GM18507 (cell line): Measurements from ENCODE around the gene TMUB1.
A peak's percentile ranks its signal among the peaks of the same experiment; 100 is the strongest.

ENCODE experiments used
- DNase-seq: peaks from one replicate; pipeline ENCODE4 v3.0.0; 2011; ENCODE audit warnings: low read depth; ENCODE audit not compliant: insufficient read length; ENCODE audit errors: extremely low spot score
- FAIRE-seq: peaks from 2 replicates; lab custom pipeline; 2011; peaks lifted over from hg19 to GRCh38; lab: Jason Lieb, UNC

The TMUB1 gene

DNA sequence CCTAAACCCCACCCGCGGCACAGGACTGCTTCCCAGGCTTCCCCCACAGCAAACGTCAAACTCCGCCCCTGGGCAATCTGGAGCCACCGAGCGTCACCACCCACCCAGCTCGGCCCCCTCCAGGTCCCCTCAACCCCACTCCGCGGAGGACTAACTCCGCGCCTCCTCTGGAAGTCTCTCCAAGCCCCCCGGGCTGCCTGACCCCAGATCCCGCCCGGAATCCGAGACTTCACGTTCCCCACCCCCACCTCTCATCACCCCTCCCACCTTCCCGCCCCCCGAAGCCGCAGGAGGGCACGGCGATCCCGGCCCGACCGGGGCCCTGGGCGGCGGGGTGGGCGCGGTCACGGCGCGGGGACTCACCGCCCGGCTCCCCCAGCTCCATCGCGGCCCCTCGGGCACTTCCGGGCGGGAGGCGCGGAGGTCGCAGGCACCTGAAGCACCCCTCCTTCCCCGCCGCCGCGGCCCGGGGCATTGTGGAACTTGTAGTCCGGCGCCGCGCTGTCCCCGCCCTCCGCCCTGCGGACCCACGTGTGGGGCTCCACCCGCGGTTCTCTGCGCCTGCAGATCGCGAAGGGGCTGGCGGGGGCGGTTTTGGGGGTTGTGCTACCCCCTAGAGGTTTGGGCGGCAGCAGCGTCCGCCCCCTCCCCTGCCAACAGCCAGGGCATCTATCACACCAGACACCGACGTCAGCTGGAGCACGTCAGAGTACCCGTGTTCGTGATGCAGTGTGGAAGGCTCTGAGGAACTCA lies at the start of gene TMUB1:
Gene TMUB1, minus strand, starts transcription at position 423 of the 753 bp plus-strand sequence. CDS start 930 bp downstream, outside the sequence.
- FAIRE-seq (peak; percentile 46), DNase-seq (peak; percentile 58)

- FAIRE-seq, result no peak
- DNase-seq, result no peak
Measured at GRCh38 chr7:151132461-151133205, 49.3 kb upstream of the TMUB1 start.

DNA sequence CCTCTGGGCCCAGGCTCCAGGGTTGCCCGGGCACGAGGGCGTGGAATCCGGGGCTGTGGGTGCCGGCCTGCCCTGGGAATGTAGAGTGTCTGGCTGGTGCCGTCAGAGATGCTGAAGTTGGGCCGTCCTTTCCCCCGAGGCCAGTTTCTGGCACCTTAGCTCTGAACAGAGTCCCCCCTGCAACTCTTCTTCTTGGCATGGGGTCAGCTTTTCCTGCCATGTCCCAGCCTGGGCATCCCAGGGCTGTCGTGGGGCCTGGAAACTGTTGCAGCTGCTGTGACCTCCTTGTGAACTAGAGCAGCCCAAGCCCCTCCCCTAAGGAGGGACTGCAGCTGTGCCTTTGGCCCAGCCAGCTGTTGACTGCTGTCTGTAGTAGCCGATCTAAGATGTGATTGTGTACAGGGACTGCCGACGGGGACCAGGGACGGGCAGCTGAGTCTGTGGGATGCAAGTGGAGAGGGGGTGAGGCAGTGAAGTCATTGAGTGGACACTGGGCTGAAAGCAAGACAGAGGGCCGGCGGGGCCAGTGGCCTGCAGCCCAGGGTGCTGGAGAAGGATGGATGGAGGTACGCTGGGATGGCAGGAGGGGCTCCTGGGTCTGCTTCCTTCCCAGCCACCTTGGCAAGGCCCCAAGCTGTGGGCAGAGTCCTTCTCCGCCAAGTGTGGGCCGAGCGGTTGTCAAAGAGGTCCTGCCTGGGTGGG lies 48.5 kb upstream of the TMUB1 start:
- FAIRE-seq (no peak), DNase-seq (no peak)

- FAIRE-seq (no peak), DNase-seq (no peak)
Measured at GRCh38 chr7:151131224-151131591, 47.9 kb upstream of the TMUB1 start.

DNA sequence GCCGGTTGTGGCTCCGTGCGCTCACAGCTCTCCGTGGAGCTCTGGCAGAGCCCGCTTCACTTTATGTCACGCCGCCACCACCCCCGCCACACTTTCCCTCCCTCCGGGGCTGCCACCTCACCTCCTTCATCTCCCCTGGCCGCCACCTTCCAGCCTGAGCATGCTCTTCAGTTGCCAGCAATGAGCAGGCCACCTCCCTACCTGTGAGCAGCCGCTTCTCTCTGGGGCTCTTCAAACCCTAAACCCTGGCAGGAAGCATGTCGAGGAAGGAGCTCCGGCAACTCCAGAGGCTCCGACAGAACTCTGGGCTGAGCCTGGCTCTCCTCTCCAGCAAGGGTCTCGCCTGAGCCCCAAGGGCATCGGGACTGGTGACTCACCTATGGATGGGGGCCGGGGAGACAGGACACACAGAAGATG lies 47.5 kb upstream of the TMUB1 start:
- DNase-seq (no peak), FAIRE-seq (no peak)

DNA sequence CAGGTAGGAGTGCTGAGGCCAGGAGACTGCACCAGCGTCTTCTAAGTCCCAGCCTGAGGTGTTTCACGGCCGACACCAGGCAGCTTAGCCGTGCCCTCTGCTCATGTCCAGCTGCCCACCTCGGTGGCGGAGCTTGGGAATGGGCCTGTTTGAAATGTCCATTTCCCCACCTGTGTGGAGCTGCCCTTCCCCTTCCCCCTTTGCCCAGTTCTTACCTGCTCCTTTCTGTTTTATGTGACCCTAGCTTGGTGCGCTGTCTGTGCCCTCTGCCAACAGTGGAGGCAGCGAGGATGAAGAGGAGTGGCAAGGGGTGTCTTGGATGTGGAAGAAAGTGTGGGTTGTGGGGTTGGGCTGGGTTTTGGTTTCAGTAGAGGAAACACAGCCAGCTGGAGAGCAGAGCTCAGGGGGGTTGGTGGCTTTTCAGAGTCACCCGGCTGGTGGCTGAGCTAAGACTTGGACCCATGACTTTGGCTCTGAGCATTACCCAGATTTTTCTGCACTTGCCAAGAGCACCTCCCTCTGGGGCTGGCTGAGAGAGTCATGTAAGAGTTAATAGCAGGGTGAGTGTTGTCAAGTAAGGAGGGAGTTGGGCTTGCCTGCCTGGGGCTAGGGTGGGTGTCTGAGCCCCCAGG lies 46.8 kb upstream of the TMUB1 start:
- DNase-seq (no peak), FAIRE-seq (no peak)

DNA sequence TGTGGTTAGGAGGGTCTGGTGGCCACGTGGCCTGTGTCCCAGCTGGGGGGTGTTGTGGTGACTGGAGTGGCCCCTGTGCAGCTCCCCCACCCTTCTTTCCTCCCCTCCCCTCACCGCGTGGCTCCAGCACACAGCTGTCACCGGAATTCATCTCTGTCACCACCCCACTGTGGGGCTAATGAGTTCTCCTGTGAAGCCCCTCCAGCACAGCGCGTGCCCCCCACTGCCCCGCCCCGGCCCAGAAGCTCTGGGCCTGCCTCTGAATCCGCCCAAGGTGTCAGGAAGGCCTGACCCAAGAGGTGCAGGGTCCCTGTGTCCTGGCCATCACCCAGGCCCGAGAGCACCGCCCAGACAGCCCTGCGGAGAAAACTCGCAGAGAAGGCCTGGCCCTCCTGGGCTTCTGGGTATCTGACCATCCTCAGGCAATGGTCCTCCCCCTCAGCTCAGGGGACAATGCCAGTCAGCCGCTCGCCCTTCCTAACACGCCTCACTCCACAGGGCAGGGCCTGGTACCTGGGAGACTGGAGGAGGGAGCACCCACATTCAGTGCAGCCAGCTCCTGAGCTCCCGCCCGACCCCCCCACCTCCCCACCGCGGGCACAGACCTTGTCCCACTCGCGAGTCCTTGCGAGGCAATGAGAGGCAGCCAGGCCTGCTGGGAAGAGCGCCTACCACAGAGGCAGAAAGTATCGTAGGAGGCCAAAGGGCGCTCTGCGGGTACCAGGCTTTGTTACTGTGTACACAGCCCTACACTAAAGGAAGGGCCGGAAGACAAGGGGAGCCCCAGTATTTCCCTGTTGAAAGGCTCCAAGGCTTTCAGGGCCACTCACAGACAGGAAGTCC lies 46.0 kb upstream of the TMUB1 start:
- FAIRE-seq (no peak), DNase-seq (no peak)

DNA sequence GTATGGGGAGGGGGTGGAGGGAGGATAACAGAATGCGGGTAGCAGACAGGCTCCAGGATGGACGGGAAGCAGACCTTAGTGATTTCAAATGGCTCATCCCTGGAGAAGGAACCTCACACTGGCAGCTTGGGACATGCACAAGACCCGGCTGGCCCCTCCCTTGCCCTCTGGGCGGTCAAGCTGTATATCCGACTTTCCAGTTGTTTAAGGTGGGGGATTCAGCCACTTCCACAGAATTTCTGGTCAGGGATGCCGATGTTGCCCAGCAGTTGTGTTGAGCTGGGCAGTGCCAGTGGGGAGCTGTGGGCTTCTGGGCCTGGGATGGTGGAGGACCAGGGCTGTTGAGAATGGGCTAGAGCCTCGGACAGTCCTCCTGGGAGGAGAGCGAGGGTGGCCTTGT lies 45.4 kb upstream of the TMUB1 start:
- DNase-seq, result no peak
- FAIRE-seq, result no peak

DNA sequence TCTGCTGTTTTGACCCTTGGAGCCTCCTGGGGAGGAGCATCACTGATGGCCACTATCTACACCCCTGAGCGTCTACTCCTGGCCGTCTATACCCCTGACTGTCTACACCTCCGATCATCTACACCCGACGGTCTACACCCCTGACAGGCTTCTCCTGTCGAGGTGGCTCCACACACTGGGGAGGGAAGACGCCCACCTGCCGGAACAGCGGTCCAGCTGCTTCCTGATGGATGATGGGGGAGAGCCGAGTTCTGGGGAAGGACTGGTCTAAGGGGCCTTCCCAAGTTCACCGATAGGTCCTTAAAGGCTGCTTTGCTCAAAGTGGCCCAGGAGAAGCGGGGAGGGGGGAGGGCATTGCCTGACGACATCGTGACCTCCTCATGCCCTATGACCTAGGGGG lies 44.9 kb upstream of the TMUB1 start:
- FAIRE-seq (no peak), DNase-seq (no peak)

GRCh38 chr7:151126491-151127137 lies 43.3 kb upstream of the TMUB1 start:
- DNase-seq, result no peak
- no peak for FAIRE-seq

GRCh38 chr7:151125846-151126481 lies 42.7 kb upstream of the TMUB1 start:
- FAIRE-seq (no peak), DNase-seq (no peak)

GRCh38 chr7:151125470-151125845 lies 42.2 kb upstream of the TMUB1 start:
- DNase-seq (no peak), FAIRE-seq (no peak)

GRCh38 chr7:151124899-151125399 lies 41.7 kb upstream of the TMUB1 start:
- no peak for DNase-seq
- FAIRE-seq, result no peak

GRCh38 chr7:151124481-151124880 lies 41.2 kb upstream of the TMUB1 start:
- no peak for FAIRE-seq
- no peak for DNase-seq

DNA sequence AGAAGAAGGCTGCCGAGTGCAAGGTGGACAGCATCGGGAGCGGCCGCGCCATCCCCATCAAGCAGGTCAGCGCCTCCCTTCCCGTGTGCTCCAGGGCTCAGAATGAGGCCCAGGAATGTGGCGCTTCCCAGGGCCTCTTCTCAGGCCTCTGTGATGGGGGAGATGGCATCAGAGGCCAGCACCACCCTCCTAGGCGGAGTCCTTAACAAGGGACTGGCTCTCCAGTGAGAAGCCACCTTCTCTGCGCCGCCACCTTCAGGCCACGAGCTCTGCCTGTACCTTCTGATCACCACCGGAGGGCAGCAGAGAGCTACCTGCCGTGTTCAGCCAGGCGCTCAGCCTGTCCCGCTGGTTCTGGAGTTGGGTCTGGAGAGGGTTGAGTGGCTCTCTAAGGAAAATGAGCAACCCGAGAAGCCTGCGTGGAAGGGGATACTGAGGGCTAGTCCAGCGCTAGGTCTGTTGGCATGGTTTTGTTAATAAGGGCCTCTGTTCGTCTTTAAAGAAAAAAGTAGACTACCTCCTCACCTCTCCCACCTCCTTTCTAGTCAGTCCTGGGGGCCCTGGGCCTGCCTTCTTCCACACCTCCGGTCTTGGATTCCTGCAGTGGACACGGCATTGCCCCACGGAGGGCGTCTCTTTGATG lies 40.6 kb upstream of the TMUB1 start:
- DNase-seq (peak; percentile 92), FAIRE-seq (peak; percentile 96)

DNA sequence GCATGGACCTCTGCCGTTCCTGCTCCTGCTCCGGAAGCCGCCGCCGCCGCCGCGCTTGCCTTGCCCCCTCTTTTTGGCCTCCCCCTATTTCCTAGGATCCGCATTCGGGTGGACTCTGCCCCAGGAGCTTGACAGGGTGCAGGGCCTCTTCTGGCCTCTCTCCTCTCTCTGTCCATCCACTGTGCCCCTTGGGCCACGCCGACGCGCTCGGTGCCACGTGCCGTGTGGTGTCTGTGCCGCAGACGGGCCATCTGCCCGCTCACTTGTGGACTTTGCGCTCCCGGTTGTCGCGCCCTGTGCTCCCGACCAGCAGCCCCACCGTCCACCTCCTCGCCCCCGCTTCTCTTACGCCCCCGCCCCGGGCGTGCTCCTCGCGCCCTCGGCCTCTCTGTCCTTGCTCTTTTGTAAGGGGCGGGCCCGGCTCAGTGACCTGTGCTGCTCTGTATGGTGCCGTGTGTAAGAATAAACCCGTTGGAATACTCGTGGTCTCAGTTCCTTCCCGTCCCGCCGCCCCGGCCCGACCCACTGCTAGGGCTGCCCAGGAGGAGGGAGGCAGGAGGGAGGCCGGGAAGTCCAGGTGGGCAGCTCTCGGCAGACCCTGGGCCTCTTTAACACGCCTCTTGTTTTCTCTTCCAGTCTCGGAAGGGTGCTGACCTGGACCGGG lies 40.0 kb upstream of the TMUB1 start:
- FAIRE-seq (no peak), DNase-seq (no peak)

DNA sequence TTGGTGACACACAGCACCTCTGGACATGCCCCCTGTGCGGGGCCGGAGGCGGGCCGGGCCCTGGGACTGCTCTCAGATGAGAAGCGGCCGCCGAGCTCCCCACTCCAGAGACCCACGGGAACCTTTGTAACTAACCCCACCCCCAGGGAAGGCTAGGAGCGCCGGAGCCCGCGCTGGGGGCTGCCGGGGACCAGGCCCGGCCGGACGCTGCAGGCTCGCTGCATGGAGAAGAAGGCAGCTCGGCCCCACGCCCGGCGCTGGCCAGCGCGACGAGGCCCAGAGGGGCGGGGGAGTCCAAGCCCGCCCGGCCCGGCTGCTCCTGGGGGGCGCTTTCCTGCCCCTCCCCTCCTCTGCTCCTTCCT lies 39.5 kb upstream of the TMUB1 start:
- FAIRE-seq (no peak), DNase-seq (no peak)
